ENCODE results near the gene FUS. TPM values are rescaled to one million over a fixed set of nuclear protein-coding genes. Genes with fewer than 3 reads are reported as not detected.

Gene FUS
- total and polyA plus RNA-seq, 2 donors (not counting 3 experiments of a cell fraction or from before 2014, with no cell fraction given): 307 to 569 TPM

DNA sequence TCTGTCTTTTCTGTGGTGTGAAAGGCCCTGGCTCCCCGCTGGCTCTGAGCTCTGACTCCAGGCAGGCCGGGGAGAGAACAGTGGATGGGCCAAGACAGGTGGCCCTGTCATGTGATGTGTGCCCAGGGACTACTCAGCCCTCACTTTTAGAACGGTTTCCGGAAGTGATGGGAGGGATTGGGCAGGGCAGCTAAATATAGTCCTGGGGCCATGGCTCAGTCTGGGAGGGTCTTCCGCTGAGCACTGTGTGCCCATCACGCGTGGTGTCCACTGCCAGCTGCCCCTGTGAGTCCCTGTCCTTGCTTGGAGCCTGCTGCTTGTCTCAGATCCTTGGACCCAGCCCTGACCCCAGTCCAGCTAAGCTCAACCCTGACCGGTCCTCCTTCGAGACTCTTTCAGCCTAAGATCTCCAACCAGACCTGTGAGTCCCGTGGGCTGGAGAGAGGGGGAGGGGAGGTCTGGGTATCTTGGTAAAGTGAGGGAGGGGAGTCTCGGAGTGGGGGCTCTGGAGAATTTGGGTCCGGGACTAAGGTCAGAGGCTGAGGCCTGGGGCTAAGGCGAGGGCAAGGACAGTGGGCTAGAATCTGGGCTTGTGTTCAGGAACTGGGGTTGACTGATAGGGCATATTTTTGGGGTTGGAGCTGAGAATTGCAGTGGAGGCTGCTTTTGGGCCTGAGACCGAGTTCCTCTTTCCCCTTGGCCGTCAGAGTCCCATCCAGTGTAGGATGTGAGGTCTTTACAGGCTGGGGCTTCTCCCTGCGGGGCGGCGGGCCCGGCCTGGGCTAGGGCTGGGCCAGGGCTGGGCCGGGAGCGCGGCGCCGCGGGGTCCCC is 34.2 kb downstream of the FUS start, which contains the start of gene TRIM72:
Gene TRIM72 (plus strand): TSS at position 243 of the 831 bp plus-strand sequence. CDS start 620 bp downstream, outside the sequence.
- no peaks in the 10 kb centered on the region for H4K20me1 ChIP-seq (replicated peaks; ENCODE audit: control insufficient read depth, extremely low read depth, insufficient read depth, low read length)
- intact Hi-C loops (cut with micrococcal nuclease): no loop called here
- FAIRE-seq: no peak
- ChIA-PET CTCF (interaction anchor here (1.0 to 2.2 kb wide), 4 partner anchors 9 to 654 kb away, joined by 3 to 6 read pairs (median 4); partner anchors contain the start of gene PYCARD), POLR2A (no interaction called here)
- H3K27me3 ChIP-seq (ENCODE audit: control insufficient read depth in 2 of 2, insufficient read depth in 2 of 2, low read length in 2 of 2): peaks cover 28 to 34% of the 10 kb centered on the region in 2 experiments
- BruUV-seq (replicated peaks): no TSS peak
- no peaks in the 10 kb centered on the region for H3K9me3 ChIP-seq (replicated peaks; ENCODE audit: control insufficient read depth, insufficient read depth, low read length)
- dilution Hi-C loops (cut with MboI; ENCODE audit: extremely low pct_ligation_motif_present, low sequenced_read_pairs): no loop called here
- no peaks in the 10 kb centered on the region for H3K79me2 ChIP-seq (ENCODE audit: control insufficient read depth, insufficient read depth, low read length)
- peak within 1 kb of the TSS; percentile 42 for H2AFZ ChIP-seq (ENCODE audit: low read depth, low read length)
- TF ChIP-seq MYC (IDR thresholded peaks at IDR 0.05; ENCODE audit: low read depth, low read length) (no peak), FOS (IDR thresholded peaks at IDR 0.05; ENCODE audit: borderline replicate concordance, insufficient read depth, low read length) (no peak), GATA2 (IDR thresholded peaks at IDR 0.05; ENCODE audit: insufficient read depth, insufficient read length, low read depth, low read length) (no peak), POLR2AphosphoS5 (IDR thresholded peaks at IDR 0.05; ENCODE audit: insufficient read depth, low read depth, low read length) (no peak), POLR2A (IDR thresholded peaks at IDR 0.05; ENCODE audit: low read depth, low read length) (no peak), EZH2 (IDR thresholded peaks at IDR 0.05; ENCODE audit: borderline replicate concordance, low read depth, low read length, severe bottlenecking) (no peak), JUN (IDR thresholded peaks at IDR 0.05; ENCODE audit: borderline replicate concordance, insufficient read depth, insufficient read length, low read depth) (no peak)
- TF ChIP-seq, protein P1, sequence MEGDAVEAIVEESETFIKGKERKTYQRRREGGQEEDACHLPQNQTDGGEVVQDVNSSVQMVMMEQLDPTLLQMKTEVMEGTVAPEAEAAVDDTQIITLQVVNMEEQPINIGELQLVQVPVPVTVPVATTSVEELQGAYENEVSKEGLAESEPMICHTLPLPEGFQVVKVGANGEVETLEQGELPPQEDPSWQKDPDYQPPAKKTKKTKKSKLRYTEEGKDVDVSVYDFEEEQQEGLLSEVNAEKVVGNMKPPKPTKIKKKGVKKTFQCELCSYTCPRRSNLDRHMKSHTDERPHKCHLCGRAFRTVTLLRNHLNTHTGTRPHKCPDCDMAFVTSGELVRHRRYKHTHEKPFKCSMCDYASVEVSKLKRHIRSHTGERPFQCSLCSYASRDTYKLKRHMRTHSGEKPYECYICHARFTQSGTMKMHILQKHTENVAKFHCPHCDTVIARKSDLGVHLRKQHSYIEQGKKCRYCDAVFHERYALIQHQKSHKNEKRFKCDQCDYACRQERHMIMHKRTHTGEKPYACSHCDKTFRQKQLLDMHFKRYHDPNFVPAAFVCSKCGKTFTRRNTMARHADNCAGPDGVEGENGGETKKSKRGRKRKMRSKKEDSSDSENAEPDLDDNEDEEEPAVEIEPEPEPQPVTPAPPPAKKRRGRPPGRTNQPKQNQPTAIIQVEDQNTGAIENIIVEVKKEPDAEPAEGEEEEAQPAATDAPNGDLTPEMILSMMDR (IDR thresholded peaks at IDR 0.05; ENCODE audit: extremely low read depth in 1 of 2, insufficient read depth in 1 of 2, low read depth in 1 of 2, low read length in 2 of 2): no peak
- TF ChIP-seq, protein P2, sequence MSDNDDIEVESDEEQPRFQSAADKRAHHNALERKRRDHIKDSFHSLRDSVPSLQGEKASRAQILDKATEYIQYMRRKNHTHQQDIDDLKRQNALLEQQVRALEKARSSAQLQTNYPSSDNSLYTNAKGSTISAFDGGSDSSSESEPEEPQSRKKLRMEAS (IDR thresholded peaks at IDR 0.05; ENCODE audit: insufficient read depth, insufficient read length): no peak
- H3K4me3 ChIP-seq (replicated peaks in 1 of 3; ENCODE audit: insufficient read depth in 1 of 3, low read depth in 1 of 3, low read length in 3 of 3): no peak within 1 kb of the TSS
- peak within 1 kb of the TSS; percentile 10 for H3K4me2 ChIP-seq (ENCODE audit: insufficient read depth, low read length)
- no peak for DNase-seq (ENCODE audit: low read depth, low spot score)
- no peaks in the 10 kb centered on the region for H3K4me1 ChIP-seq (ENCODE audit: control insufficient read depth, extremely low read depth, insufficient read depth, low read length)
- no peaks in the 10 kb centered on the region for H3K9me1 ChIP-seq (replicated peaks; ENCODE audit: control insufficient read depth, extremely low read depth, insufficient read depth, low read length)
- H3K9ac ChIP-seq (replicated peaks; ENCODE audit: extremely low read depth, insufficient read depth, low read length): no peak within 1 kb of the TSS
- no peaks in the 10 kb centered on the region for H3K36me3 ChIP-seq (ENCODE audit: control insufficient read depth in 2 of 2, extremely low read depth in 1 of 2, insufficient read depth in 2 of 2, low read length in 2 of 2)
- H3K27ac ChIP-seq (ENCODE audit: insufficient read depth, low read depth, low read length): no peak within 1 kb of the TSS
